Choroid plexus epithelial cell (primary cell): ENCODE results near the gene CLOCK.

Experiments
- DNase-seq: peaks from one replicate; pipeline ENCODE4 v3.0.0-alpha.2; 2010; ENCODE audit warnings: low read depth
- H3K4me3 ChIP-seq: 2 replicates; pipeline ENCODE4 v1.5.1; 2011; ENCODE audit warnings: low read depth, mild to moderate bottlenecking, control low read depth, low read length, moderate library complexity
- TF ChIP-seq, protein P1 (sequence below): conservative IDR thresholded peaks from 2 replicates; pipeline ENCODE4 v1.5.1; 2011; ENCODE audit warnings: low read depth, mild to moderate bottlenecking, control low read depth, inconsistent platforms, low read length, moderate library complexity

Gene CLOCK

DNA sequence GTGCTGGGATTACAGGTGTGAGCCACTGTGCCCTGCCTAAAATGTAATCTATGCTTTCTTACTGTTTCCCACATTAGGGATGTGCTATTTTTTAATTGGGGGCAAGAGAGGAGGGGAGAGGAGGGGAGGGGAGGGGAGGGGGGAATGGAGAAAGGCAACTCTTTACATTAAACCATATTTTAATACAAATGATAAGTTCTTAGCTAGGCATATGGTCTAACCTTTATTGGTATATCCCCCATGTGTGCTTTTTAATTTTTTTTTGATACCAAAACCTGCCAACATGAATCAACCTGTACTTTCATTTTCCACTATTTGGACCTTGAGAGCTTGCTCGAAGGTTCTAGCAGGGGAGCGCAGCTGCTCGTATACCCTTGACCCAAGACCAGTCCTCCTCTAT is 6.4 kb downstream of the CLOCK start:
- TF ChIP-seq, protein P1, sequence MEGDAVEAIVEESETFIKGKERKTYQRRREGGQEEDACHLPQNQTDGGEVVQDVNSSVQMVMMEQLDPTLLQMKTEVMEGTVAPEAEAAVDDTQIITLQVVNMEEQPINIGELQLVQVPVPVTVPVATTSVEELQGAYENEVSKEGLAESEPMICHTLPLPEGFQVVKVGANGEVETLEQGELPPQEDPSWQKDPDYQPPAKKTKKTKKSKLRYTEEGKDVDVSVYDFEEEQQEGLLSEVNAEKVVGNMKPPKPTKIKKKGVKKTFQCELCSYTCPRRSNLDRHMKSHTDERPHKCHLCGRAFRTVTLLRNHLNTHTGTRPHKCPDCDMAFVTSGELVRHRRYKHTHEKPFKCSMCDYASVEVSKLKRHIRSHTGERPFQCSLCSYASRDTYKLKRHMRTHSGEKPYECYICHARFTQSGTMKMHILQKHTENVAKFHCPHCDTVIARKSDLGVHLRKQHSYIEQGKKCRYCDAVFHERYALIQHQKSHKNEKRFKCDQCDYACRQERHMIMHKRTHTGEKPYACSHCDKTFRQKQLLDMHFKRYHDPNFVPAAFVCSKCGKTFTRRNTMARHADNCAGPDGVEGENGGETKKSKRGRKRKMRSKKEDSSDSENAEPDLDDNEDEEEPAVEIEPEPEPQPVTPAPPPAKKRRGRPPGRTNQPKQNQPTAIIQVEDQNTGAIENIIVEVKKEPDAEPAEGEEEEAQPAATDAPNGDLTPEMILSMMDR = no peak
- DNase-seq = no peak
- H3K4me3 ChIP-seq = no peak overlapping the region

GRCh38 chr4:55539658-55540057 is 7.1 kb downstream of the CLOCK start:
- no peak overlapping the region for H3K4me3 ChIP-seq
- TF ChIP-seq, protein P1 = no peak
- peak; percentile 29 for DNase-seq

DNA sequence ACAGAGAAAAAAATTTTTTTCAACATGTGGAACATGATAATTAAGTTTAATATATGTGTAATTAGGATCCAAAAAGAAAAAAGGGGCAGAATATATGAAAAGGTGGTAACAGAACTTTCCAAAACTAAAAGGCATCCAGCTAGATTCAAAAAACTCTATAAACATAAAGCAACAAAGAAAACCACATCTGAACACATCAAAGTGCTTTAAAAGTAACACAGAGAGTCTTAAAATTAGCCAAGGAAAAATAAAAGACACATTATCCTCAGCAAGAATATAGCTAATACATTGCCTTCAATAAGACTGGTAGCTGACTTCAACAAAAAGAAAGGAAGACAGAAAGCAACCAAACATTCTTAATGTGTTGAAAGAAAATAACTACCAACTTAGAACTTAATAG is 8.2 kb downstream of the CLOCK start:
- DNase-seq = no peak
- H3K4me3 ChIP-seq = no peak overlapping the region
- TF ChIP-seq, protein P1 = no peak

- no peak for DNase-seq
- H3K4me3 ChIP-seq = no peak overlapping the region
- TF ChIP-seq, protein P1 = no peak
Observed at GRCh38 chr4:55534306-55534705, 12.4 kb downstream of the CLOCK start.

DNA sequence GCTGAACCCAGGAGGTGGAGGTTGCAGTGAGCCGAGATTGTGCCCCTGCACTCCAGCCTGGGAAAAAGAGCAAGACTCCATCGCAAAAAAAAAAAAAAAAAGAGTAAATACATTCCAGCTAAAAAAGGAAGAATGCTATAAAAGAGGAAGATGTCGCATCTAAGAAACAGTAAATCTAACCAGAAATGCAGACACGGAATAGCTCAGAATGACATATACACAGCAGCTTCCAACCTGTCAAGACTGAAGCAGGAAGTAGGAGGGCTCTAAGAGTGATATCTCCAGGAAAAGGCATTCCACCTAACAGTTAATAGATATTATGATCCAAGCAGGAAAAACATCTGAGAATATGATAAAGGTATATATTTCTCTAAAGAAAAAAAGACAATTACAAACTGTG is 16.0 kb downstream of the CLOCK start:
- no peak for DNase-seq
- no peak overlapping the region for H3K4me3 ChIP-seq
- TF ChIP-seq, protein P1 = no peak

- DNase-seq = no peak
- TF ChIP-seq, protein P1 = no peak
- no peak overlapping the region for H3K4me3 ChIP-seq
Observed at GRCh38 chr4:55530167-55530566, 16.5 kb downstream of the CLOCK start.

GRCh38 chr4:55528491-55528890 is 18.2 kb downstream of the CLOCK start:
- H3K4me3 ChIP-seq = no peak overlapping the region
- no peak for DNase-seq
- TF ChIP-seq, protein P1 = no peak
